K562 (cell line): ENCODE data around the gene CHKB. TPM values are rescaled to one million over a fixed set of nuclear protein-coding genes. Genes with fewer than 3 reads are reported as not detected.

Source experiments
- BCL6 ChIP-seq: fragments of 250-450 bp; sonication (Bioruptor Pico); IDR thresholded peaks from 2 replicates; pipeline ENCODE4 v1.4.0; 2020
- CHD1 ChIP-seq: fragments of 200-600 bp; sonication (generic); IDR thresholded peaks from one replicate; pipeline ENCODE4 v1.6.1; 2012; ENCODE audit warnings: mild to moderate bottlenecking, moderate library complexity, low read length, inconsistent platforms
- CTCF ChIP-seq, 3 experiments: IDR thresholded peaks in 2 of 3; conservative IDR thresholded peaks in 1 of 3; 2 replicates each; pipeline ENCODE4 v1.5.1; 2011 to 2012; ENCODE audit warnings: low read length in 3 of 3, mild to moderate bottlenecking in 3 of 3, control low read depth in 2 of 3, improper control_type of control experiment in 1 of 3, inconsistent platforms in 1 of 3, low read depth in 1 of 3, mixed read lengths in 1 of 3, moderate library complexity in 1 of 3; ENCODE audit not compliant: insufficient read depth in 2 of 3
- MTA2 ChIP-seq: fragments of 450-650 bp; IDR thresholded peaks from 2 replicates; pipeline ENCODE4 v1.6.1; 2016; ENCODE audit warnings: low read depth
- REST ChIP-seq, 2 experiments: fragments of 450-650 bp; formaldehyde crosslinking in 1 of 2; IDR thresholded peaks; 2 replicates each; pipeline versions ENCODE4 v1.4.0 to v1.6.1; 2014 to 2020; ENCODE audit warnings: mild to moderate bottlenecking in 2 of 2, borderline replicate concordance in 1 of 2, low read depth in 1 of 2
- SIN3A ChIP-seq, 2 experiments: fragments of 150-350 bp in 1 of 2; IDR thresholded peaks; 2 replicates each; pipeline ENCODE4 v1.6.1; 2011 to 2016; ENCODE audit warnings: borderline replicate concordance in 2 of 2, low read depth in 2 of 2, low read length in 2 of 2, mild to moderate bottlenecking in 2 of 2, moderate library complexity in 2 of 2; ENCODE audit not compliant: control insufficient read depth in 1 of 2
- ZBTB1 ChIP-seq: sonication (generic); formaldehyde crosslinking; IDR thresholded peaks from 2 replicates; pipeline ENCODE4 v1.8.1; 2023; ENCODE audit warnings: missing genetic modification reagents, low read depth, mild to moderate bottlenecking, borderline replicate concordance
- ZNF140 ChIP-seq: fragments of 250-450 bp; sonication (Bioruptor Pico); IDR thresholded peaks from 2 replicates; pipeline ENCODE4 v1.8.0; 2021; ENCODE audit warnings: moderate library complexity, mild to moderate bottlenecking, inconsistent platforms
- polyA plus RNA-seq, 8 experiments: library from polyadenylated mRNA; depleted of rRNA in 4 of 8; stranded (reverse) in 5 of 8; unstranded in 3 of 8; fragments of >200 nt; fragmentation: Nextera tagmentation in 2 of 8; fragmentation: Illumina TruSeq in 1 of 8; extraction: Ambion mirVana in 2 of 8; extraction: Trizol in 1 of 8; gene quantifications; 2 replicates each; pipeline versions ENCODE4 v1.2.1 to v1.2.3, GENCODE V29; 2011 to 2014; ENCODE audit warnings: inconsistent platforms in 1 of 8, missing spikeins in 1 of 8
- total RNA-seq, 7 experiments: library from RNA; depleted of rRNA in 6 of 7; stranded (reverse); fragments of >200 nt in 6 of 7; fragmentation: Illumina TruSeq in 2 of 7; extraction: Trizol in 2 of 7; gene quantifications; 2 replicates each; pipeline versions ENCODE4 v1.2.1 to v1.2.3, GENCODE V29; 2011 to 2021; ENCODE audit warnings: low replicate concordance in 1 of 7
- TF ChIP-seq, protein P1 (sequence below): sonication (generic); formaldehyde crosslinking; IDR thresholded peaks from 2 replicates; pipeline ENCODE4 v1.8.0; 2022; ENCODE audit warnings: missing genetic modification reagents, mild to moderate bottlenecking, borderline replicate concordance
- TF ChIP-seq, protein P2 (sequence below): sonication (generic); formaldehyde crosslinking; IDR thresholded peaks from 2 replicates; pipeline ENCODE4 v1.9.0; 2022; ENCODE audit warnings: mild to moderate bottlenecking, missing genetic modification reagents

The CHKB gene
- total and polyA plus RNA-seq, 9 of the 15 experiments (the other 6 are each of a cell fraction or from before 2014, with no cell fraction given) = 2.7 to 31.0 (median 11.0) TPM

- TF ChIP-seq REST (IDR thresholded peaks at IDR 0.05; ENCODE audit: borderline replicate concordance) (no peak), REST (CRISPR knock-in tag; IDR thresholded peaks at IDR 0.05; ENCODE audit: low read depth) (no peak), CTCF (IDR thresholded peaks at IDR 0.05 in 2 of 3, conservative IDR thresholded peaks at IDR 0.05 in 1 of 3; ENCODE audit: insufficient read depth in 2 of 3, low read depth in 1 of 3, low read length in 3 of 3) (no peak), ZBTB1 (CRISPR knock-in tag) (no peak), SIN3A (IDR thresholded peaks at IDR 0.05; ENCODE audit: borderline replicate concordance in 2 of 2, control insufficient read depth in 1 of 2, low read depth in 2 of 2, low read length in 2 of 2) (no peak), CHD1 (no peak), ZNF140 (CRISPR knock-in tag) (no peak), BCL6 (no peak), MTA2 (no peak)
- TF ChIP-seq, protein P1, sequence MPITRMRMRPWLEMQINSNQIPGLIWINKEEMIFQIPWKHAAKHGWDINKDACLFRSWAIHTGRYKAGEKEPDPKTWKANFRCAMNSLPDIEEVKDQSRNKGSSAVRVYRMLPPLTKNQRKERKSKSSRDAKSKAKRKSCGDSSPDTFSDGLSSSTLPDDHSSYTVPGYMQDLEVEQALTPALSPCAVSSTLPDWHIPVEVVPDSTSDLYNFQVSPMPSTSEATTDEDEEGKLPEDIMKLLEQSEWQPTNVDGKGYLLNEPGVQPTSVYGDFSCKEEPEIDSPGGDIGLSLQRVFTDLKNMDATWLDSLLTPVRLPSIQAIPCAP (CRISPR knock-in tag) = no peak
- TF ChIP-seq, protein P2, sequence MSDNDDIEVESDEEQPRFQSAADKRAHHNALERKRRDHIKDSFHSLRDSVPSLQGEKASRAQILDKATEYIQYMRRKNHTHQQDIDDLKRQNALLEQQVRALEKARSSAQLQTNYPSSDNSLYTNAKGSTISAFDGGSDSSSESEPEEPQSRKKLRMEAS (CRISPR knock-in tag) = no peak
Observed at GRCh38 chr22:50610041-50610451, 27.4 kb upstream of the CHKB start (continued).
